NCI-H146 (cell line): ENCODE measurements around the gene SOX2.
"Not testable (repeated sequence)": the region's sequence is repeated elsewhere in the genome, so short reads cannot be mapped to it uniquely, and the experiment has no call there.

Source experiments
- DNase-seq: peaks from one replicate; lab custom pipeline; 2025; lab: John Stamatoyannopoulos, UW

SOX2 gene

DNA sequence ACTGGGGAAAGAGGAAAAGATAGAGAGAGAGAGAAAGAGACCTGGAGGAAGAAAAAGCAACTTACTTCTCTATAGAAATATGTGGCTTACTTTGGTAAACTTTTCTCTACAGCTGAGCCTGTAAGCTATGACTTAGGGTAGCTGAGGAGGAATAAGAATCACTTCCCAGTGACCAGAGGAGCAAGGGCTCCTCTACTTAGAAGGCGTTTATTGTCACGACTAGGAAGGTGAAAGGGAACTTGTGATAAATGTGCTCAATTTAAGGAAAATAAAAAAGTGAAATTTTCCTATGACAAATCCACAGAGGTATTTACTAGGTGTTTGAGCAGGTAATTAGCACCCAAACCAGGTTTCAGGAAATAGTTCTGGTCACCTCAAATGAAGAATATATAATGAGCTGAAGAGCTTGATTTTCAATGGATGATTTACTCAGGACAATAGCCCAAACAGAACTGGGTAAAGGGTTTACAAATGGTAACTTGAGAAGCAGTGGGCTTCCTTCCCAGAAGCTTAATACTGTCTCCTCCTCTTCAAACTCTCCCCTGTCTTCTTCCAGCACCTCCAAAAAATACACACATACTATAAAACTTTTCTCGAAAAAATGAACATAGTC is 46.1 kb downstream of the SOX2 start:
- DNase-seq = peak; percentile 92

DNA sequence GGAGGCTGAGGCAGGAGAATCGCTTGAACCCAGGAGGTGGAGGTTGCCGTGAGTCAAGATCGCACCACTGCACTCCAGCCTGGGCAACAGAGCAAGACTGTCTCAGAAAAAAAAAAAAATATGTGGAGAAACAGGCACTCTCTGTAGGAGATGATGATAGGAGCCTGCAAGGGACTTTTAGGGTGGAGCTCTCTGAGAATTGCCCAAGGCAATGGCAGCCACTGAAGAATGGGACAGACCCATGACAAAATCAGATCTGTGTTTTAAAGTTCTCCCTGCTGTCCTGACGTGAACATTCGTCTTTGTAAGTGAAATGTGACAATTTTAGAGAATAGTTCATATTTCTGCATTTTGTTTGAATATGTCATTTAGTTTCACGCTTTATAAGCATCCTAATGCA is 50.2 kb downstream of the SOX2 start:
- DNase-seq = no peak

DNA sequence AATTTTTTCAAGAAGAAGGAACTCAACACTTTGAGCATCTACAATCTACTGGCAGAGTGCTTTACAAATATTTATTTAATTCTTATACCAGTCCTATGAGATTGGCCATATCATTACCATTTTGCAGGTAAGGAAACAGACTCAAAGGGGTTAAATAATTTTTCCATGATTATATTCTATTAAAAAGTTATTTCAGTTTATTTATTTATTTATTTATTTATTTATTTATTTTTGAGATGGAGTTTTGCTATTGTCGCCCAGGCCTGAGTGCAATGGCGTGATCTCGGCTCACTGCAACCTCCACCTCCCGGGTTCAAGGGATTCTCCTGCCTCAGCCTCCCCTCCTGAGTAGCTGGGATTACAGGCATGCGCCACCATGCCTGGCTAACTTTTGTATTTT is 52.3 kb downstream of the SOX2 start:
- DNase-seq = not testable (repeated sequence)
